GM19397 (cell line): ENCODE results near the gene DNAL4.

Source experiments
- ATAC-seq: cut with Tn5 transposase; IDR thresholded peaks from one replicate; pipeline ENCODE4 v1.9.1; 2021; ENCODE audit warnings: mild to moderate bottlenecking, moderate library complexity; ENCODE audit not compliant: unreplicated experiment

DNAL4 gene

GRCh38 chr22:38741576-38741975 is 52.4 kb downstream of the DNAL4 start:
- no peak for ATAC-seq

GRCh38 chr22:38741166-38741565 is 52.8 kb downstream of the DNAL4 start:
- no peak for ATAC-seq

GRCh38 chr22:38740754-38741153 is 53.2 kb downstream of the DNAL4 start:
- no peak for ATAC-seq

- ATAC-seq: no peak
These were observed 53.7 kb downstream of the DNAL4 start for GRCh38 chr22:38740116-38740723.

GRCh38 chr22:38739300-38740055 is 54.5 kb downstream of the DNAL4 start:
- ATAC-seq: no peak

GRCh38 chr22:38738475-38739070 is 55.4 kb downstream of the DNAL4 start:
- ATAC-seq: no peak

GRCh38 chr22:38737302-38738060 is 56.5 kb downstream of the DNAL4 start:
- no peak for ATAC-seq

- no peak for ATAC-seq
These were observed 57.7 kb downstream of the DNAL4 start for GRCh38 chr22:38736257-38736570.

GRCh38 chr22:38735465-38736256 is 58.3 kb downstream of the DNAL4 start:
- ATAC-seq: no peak

- no peak for ATAC-seq
These were observed 58.8 kb downstream of the DNAL4 start for GRCh38 chr22:38735126-38735464.

- no peak for ATAC-seq
These were observed 59.4 kb downstream of the DNAL4 start for GRCh38 chr22:38734421-38735100.

- ATAC-seq: no peak
These were observed 60.1 kb downstream of the DNAL4 start for GRCh38 chr22:38733724-38734381.

- ATAC-seq: no peak
These were observed 60.6 kb downstream of the DNAL4 start for GRCh38 chr22:38733329-38733723.

GRCh38 chr22:38732251-38732815 is 61.6 kb downstream of the DNAL4 start:
- no peak for ATAC-seq

- no peak for ATAC-seq
These were observed 62.2 kb downstream of the DNAL4 start for GRCh38 chr22:38731703-38732161.

- ATAC-seq: no peak
These were observed 63.5 kb downstream of the DNAL4 start for GRCh38 chr22:38730411-38730871.

GRCh38 chr22:38729946-38730345 is 64.0 kb downstream of the DNAL4 start:
- ATAC-seq: no peak

- no peak for ATAC-seq
These were observed 64.8 kb downstream of the DNAL4 start for GRCh38 chr22:38728871-38729796.
